GM12891 (cell line): ENCODE measurements around the gene TTN.

ENCODE experiments used
- POLR2A ChIP-seq: IDR thresholded peaks from 2 replicates; pipeline ENCODE4 v1.6.1; 2011; ENCODE audit warnings: low read depth, low read length, control low read depth
- POLR2AphosphoS5 ChIP-seq: IDR thresholded peaks from 2 replicates; pipeline ENCODE4 v1.6.1; 2011; ENCODE audit warnings: low read depth, low read length, control low read depth
- POU2F2 ChIP-seq: IDR thresholded peaks from 2 replicates; pipeline ENCODE4 v1.6.1; 2011; ENCODE audit warnings: low read depth, mild to moderate bottlenecking, control low read depth, low read length, moderate library complexity
- SPI1 ChIP-seq: IDR thresholded peaks from 2 replicates; pipeline ENCODE4 v1.6.1; 2011; ENCODE audit warnings: low read depth, low read length, control low read depth

DNA sequence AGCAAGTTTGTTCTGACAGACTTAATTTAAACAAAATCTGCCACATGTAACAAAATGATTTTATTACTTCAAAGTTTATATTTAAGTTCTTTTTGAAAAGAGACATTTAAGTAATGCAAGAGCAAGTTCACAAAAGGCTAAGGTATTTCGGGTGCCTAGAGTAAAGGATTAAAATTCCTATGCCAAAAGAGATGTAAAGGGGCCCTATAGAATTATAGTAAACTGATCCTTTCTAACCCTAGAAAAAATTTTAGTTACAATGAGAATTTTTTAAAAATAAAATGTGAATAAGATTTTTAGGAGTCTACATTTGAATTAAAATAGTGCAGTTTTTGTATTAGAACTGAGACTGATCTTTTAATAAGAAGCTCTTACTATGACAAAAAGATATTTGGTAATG lies 179.8 kb downstream of the TTN start:
- TF ChIP-seq POU2F2 (no peak), POLR2A (no peak), POLR2AphosphoS5 (no peak), SPI1 (no peak)
